Vagina (tissue), 2 donors: Measurements from ENCODE around the gene RHBG. TPM values are rescaled to one million over a fixed set of nuclear protein-coding genes. Genes with fewer than 3 reads are reported as not detected.

Source experiments
- DNase-seq, 2 donors: peaks; one replicate each; pipeline ENCODE4 v3.0.0-alpha.2; 2017; ENCODE audit errors: extremely low spot score in 2 of 2
- H3K27ac ChIP-seq: fragments of 200-600 bp; sonication (generic); one replicate; pipeline ENCODE4 v1.5.1; 2019
- H3K27me3 ChIP-seq: fragments of 200-600 bp; sonication (generic); one replicate; pipeline ENCODE4 v1.5.1; 2019
- H3K36me3 ChIP-seq, 2 donors: fragments of 200-600 bp; sonication (generic); one replicate each; pipeline ENCODE4 v1.5.1; 2017 to 2019
- H3K4me1 ChIP-seq: fragments of 200-600 bp; sonication (generic); one replicate; pipeline ENCODE4 v1.5.1; 2019
- H3K4me3 ChIP-seq, 2 donors: fragments of 200-600 bp; sonication (generic); 1 replicate in 1 of 2; 2 replicates in 1 of 2; pipeline ENCODE4 v1.5.1; 2016 to 2019
- H3K9me3 ChIP-seq: fragments of 200-600 bp; sonication (generic); one replicate; pipeline ENCODE4 v1.5.1; 2019
- POLR2A ChIP-seq, 2 donors: fragments of 450-650 bp; IDR thresholded peaks; one replicate each; pipeline ENCODE4 v1.6.1; 2017; ENCODE audit warnings: antibody characterized with exemption in 2 of 2, mild to moderate bottlenecking in 2 of 2, moderate library complexity in 2 of 2
- POLR2AphosphoS5 ChIP-seq, 2 donors: sonication (generic); formaldehyde crosslinking; IDR thresholded peaks; one replicate each; pipeline ENCODE4 v1.9.0; 2017; ENCODE audit warnings: antibody characterized with exemption in 2 of 2, mild to moderate bottlenecking in 2 of 2, low read depth in 1 of 2; ENCODE audit not compliant: insufficient read depth in 1 of 2
- intact Hi-C: fragments of 100-400 bp; cut with DNase I; formaldehyde crosslinking; loops from one replicate; pipeline ENCODE4 v1.15.1; 2023
- total RNA-seq: library from RNA; depleted of rRNA; stranded (reverse); fragments of >200 nt; gene quantifications from one replicate; pipeline ENCODE4 v1.2.3, GENCODE V29; 2016
- TF ChIP-seq, protein P1 (sequence below), 3 experiments: fragments of 450-650 bp in 2 of 3; fragments of 200-600 bp in 1 of 3; sonication (generic) in 1 of 3; IDR thresholded peaks; one replicate each; pipeline ENCODE4 v1.5.1; 2017 to 2019; ENCODE audit warnings: antibody characterized with exemption in 3 of 3, mild to moderate bottlenecking in 2 of 3, moderate library complexity in 2 of 3

RHBG gene
- total RNA-seq, 1 donor from 2014 or later: not detected

DNA sequence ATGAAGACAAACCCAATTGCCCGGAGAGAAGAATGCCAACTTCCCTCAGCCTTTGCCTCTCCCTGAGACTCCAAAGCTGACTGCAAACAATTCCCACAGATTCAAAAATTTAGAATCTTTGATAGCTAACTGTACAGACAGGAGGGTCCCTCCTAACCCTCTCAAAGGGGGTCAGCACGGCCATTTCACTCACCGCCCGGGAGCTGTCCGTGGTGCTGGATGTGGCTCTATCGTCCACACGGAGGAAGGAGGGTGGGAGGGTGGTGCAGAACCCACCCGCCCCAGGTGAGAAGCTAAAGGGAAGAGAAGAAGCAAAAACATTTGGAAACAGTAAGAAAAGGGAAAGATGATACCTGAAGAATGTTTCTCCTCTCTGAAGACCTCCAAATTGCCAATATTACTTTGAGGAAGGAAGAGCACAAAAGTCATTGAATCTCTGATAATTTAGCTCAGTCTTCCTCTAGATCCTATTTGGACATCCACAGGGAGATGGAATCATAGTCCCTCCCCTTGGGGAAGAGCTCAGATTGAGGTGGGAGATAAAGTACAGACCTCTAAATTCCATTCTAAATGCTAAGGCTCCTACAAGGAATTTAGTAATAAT lies 45.6 kb downstream of the RHBG start:
- Histone ChIP-seq H3K36me3 (no peaks in the 10 kb centered on the region), H3K9me3 (no peaks in the 10 kb centered on the region), H3K4me1 (no peaks in the 10 kb centered on the region), H3K27me3 (no peaks in the 10 kb centered on the region), H3K27ac (no peak overlapping the region), H3K4me3 (no peak overlapping the region)
- DNase-seq: no peak
- intact Hi-C loops: no loop called here
- TF ChIP-seq POLR2A (IDR thresholded peaks at IDR 0.05) (no peak), POLR2AphosphoS5 (IDR thresholded peaks at IDR 0.05; ENCODE audit: insufficient read depth in 1 of 2, low read depth in 1 of 2) (no peak)
- TF ChIP-seq, protein P1, sequence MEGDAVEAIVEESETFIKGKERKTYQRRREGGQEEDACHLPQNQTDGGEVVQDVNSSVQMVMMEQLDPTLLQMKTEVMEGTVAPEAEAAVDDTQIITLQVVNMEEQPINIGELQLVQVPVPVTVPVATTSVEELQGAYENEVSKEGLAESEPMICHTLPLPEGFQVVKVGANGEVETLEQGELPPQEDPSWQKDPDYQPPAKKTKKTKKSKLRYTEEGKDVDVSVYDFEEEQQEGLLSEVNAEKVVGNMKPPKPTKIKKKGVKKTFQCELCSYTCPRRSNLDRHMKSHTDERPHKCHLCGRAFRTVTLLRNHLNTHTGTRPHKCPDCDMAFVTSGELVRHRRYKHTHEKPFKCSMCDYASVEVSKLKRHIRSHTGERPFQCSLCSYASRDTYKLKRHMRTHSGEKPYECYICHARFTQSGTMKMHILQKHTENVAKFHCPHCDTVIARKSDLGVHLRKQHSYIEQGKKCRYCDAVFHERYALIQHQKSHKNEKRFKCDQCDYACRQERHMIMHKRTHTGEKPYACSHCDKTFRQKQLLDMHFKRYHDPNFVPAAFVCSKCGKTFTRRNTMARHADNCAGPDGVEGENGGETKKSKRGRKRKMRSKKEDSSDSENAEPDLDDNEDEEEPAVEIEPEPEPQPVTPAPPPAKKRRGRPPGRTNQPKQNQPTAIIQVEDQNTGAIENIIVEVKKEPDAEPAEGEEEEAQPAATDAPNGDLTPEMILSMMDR (IDR thresholded peaks at IDR 0.05): no peak

DNA sequence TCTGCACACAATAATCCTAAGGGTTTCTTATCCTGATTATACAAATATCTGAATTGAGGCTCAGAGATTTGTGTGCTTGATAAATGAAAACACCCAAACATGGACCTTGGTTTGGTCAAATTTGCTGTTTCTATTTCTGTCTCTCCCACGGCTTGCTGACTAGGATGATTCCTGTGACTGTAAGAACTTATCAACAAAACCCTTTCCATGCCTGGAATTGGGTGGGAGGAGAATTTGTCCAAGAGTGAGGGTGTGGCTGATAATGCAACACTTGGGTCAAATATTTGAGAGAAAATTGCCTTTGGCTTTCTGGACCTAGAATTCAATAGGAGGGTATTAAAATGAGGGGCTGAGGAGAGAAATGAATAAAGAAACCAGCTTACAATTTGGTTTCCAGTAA lies 48.0 kb downstream of the RHBG start:
- no peak overlapping the region for H3K4me3 ChIP-seq
- no peak for DNase-seq
- no peaks in the 10 kb centered on the region for H3K9me3 ChIP-seq
- H3K4me1 ChIP-seq: peaks cover 22% of the 10 kb centered on the region
- H3K27me3 ChIP-seq: peaks cover 20% of the 10 kb centered on the region
- TF ChIP-seq POLR2A (IDR thresholded peaks at IDR 0.05) (no peak), POLR2AphosphoS5 (IDR thresholded peaks at IDR 0.05; ENCODE audit: insufficient read depth in 1 of 2, low read depth in 1 of 2) (no peak)
- TF ChIP-seq, protein P1 (IDR thresholded peaks at IDR 0.05): no peak
- H3K36me3 ChIP-seq: no peaks in the 10 kb centered on the region
- intact Hi-C loops: no loop called here
- H3K27ac ChIP-seq: no peak overlapping the region

DNA sequence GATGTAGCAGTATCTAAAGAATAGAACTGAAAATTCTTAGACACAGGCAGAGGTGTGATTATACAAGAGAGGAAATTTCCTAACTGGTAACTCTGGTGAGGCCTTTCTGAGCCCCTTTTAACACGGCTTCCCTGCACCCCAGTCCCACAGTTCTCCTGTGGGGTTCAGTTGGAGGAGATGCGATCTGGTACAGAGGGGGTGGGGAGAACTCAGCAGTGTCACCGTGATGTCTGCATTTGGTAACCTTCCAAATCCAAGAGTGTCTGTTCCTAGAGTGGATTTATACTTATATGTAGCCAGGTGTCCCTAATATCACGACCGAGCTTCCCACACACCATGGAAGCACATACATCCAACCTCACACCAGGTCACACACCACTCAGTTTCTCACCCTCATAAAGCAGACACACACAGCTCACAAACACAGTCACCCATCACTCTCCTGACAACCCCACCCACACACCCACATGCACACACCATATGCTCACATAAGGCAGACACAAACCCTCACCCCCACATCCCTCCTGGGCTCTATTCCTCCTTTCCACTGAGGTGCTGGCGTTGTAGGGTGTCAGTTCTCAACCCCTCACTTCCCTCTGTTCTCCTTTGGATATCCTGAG lies 48.5 kb downstream of the RHBG start:
- intact Hi-C loops: no loop called here
- H3K36me3 ChIP-seq: no peaks in the 10 kb centered on the region
- H3K9me3 ChIP-seq: no peaks in the 10 kb centered on the region
- TF ChIP-seq POLR2AphosphoS5 (IDR thresholded peaks at IDR 0.05; ENCODE audit: insufficient read depth in 1 of 2, low read depth in 1 of 2) (no peak), POLR2A (IDR thresholded peaks at IDR 0.05) (no peak)
- TF ChIP-seq, protein P1 (IDR thresholded peaks at IDR 0.05): no peak
- no peak for DNase-seq
- H3K4me3 ChIP-seq: no peak overlapping the region
- peaks cover 20% of the 10 kb centered on the region for H3K27me3 ChIP-seq
- no peak overlapping the region for H3K27ac ChIP-seq
- H3K4me1 ChIP-seq: peaks cover 26% of the 10 kb centered on the region

DNA sequence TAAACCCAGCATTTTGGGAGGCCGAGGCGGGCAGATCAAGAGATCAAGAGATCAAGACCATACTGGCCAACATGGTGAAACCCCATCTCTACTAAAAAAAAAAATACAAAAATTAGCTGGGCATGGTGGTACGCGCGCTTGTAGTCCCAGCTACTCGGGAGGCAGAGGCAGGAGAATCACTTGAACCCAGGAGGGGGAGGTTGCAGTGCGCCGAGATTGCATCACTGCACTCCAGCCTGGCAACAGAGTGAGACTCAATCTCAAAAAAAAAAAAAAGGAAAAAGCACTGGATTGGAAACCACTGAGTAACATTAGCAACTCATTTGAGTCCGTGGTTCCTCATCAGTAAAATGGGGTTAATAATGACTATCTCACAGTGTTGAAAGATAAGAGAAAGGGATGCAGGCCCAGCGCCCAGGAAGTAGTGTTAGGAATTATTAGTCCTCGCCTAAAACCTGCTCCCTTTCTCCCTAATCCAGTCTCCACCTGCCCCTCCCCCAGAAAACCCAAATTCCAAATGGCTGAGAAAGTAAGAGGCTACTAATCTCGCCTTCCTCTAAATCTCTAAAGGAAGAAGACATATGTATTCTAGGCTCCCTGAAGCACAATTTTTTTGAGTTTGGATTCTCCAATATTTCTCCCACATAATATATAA lies 49.5 kb downstream of the RHBG start:
- H3K27me3 ChIP-seq: peaks cover 20% of the 10 kb centered on the region
- no peak overlapping the region for H3K4me3 ChIP-seq
- H3K27ac ChIP-seq: no peak overlapping the region
- H3K36me3 ChIP-seq: no peaks in the 10 kb centered on the region
- intact Hi-C loops: no loop called here
- no peak for DNase-seq
- TF ChIP-seq, protein P1 (IDR thresholded peaks at IDR 0.05): no peak
- no peak for TF ChIP-seq POLR2A (IDR thresholded peaks at IDR 0.05)
- no peak for TF ChIP-seq POLR2AphosphoS5 (IDR thresholded peaks at IDR 0.05; ENCODE audit: insufficient read depth in 1 of 2, low read depth in 1 of 2)
- H3K9me3 ChIP-seq: no peaks in the 10 kb centered on the region
- H3K4me1 ChIP-seq: peaks cover 26% of the 10 kb centered on the region

DNA sequence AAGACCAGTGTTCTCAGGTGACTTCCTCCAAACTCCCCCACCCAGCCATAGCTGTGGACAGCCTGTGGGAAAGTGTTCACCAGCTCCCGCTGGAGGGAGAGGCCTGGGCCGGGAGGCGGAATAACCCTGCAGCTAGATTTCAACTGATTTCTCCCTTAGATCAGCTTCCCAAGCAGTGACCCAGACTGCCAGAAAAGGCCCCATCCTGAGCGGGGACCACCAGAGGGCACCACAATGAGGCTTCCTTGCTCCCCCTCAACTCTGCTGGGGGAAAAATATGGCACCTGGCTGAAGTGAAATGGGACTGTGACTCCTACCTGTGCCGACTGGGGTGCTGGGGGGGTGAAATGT lies 50.8 kb downstream of the RHBG start:
- DNase-seq: no peak
- TF ChIP-seq, protein P1 (IDR thresholded peaks at IDR 0.05): no peak
- TF ChIP-seq POLR2A (IDR thresholded peaks at IDR 0.05) (no peak), POLR2AphosphoS5 (IDR thresholded peaks at IDR 0.05; ENCODE audit: insufficient read depth in 1 of 2, low read depth in 1 of 2) (no peak)
- Histone ChIP-seq H3K36me3 (no peaks in the 10 kb centered on the region), H3K4me3 (peak overlapping the region; percentile 37 to 44), H3K27me3 (peaks cover 20% of the 10 kb centered on the region), H3K27ac (no peak overlapping the region), H3K9me3 (no peaks in the 10 kb centered on the region), H3K4me1 (peaks cover 26% of the 10 kb centered on the region)
- intact Hi-C loops: no loop called here
